GM21723 (cell line): ENCODE measurements around the gene GNG10.
"Not testable (repeated sequence)": the region's sequence is repeated elsewhere in the genome, so short reads cannot be mapped to it uniquely, and the experiment has no call there.

Source experiments
- ATAC-seq: cut with Tn5 transposase; IDR thresholded peaks from one replicate; pipeline ENCODE4 v1.9.1; 2021; ENCODE audit warnings: mild to moderate bottlenecking, moderate library complexity; ENCODE audit not compliant: unreplicated experiment

The GNG10 gene

DNA sequence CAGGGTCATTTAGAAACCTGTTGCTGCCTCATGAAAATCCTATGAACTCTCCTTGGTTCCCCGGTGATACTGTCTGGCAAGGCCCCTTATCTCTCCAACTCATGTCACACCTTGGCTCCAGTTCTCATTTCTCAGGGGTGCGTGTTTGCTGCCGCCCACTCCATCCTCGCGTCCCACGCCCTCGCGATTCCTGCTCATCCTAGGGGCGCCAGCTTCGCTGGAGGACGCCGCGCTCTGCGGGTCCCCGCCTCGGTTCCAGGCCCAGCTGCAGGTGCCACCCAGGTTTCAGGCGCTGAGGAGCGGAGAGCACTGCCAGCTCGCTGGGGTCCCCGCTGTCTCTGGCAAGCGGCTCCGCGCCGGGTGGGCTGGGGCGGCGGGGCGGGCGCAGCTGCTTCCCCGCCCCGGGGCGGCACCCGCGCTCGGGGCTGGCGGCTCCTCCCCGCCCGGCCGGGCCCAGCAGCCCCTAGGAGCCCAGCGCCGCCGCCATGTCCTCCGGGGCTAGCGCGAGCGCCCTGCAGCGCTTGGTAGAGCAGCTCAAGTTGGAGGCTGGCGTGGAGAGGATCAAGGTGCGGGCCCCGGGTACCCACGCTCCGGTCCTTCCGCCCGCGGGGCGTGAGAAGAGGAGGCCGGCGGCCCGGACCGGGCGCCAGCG lies at the start of gene GNG10:
Gene GNG10 (plus strand): TSS at position 456 of the 652 bp plus-strand sequence. CDS start 30 bp downstream, at position 486.
- peak; percentile 91 for ATAC-seq

DNA sequence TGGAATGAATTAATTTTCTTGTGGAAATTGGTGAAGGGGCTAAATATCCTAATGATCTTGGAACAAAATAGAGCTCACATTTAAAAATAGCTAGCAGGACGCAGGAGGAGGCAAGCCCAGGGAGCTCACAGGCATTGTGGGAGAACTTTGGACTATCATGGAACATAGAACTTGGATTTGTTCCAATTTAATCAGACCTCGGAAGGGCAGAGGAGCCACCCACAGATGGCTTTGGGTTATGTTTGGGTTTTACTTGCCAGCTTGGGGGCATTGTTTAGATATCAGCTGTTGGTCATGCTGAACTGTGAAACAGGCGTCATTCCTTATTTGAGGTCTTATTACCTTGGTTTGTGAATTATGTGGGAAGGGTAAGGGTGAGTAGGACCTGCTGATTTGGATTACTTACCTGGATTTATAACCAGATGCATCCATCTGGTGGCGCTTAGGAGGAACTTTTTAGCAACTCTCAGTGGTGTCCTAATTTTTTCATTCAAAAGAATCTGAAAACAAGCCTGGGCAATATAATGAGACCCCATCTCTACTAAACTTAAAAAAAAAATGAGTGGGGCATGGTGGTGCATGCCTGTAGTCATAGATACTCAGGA lies 47.9 kb upstream of the GNG10 start:
- ATAC-seq: no peak

DNA sequence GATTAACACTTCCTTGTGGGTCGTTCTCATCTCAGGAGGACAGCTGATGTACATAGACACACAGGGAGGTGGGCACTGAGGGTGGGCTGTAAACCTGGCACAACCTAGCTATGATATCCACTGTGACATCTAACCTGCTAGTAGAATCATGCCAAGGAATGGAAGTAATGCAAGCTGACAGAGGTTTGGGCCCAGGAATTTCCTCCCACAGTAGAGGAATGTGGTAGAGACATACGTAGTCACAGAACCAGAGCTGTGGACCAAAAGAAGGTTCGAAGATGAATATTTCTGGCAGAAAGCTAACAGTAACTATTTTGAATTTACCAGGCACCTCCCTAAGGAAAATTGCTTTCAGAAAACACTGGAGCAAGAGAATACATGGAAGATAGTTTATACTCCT lies 45.5 kb upstream of the GNG10 start:
- ATAC-seq: no peak

DNA sequence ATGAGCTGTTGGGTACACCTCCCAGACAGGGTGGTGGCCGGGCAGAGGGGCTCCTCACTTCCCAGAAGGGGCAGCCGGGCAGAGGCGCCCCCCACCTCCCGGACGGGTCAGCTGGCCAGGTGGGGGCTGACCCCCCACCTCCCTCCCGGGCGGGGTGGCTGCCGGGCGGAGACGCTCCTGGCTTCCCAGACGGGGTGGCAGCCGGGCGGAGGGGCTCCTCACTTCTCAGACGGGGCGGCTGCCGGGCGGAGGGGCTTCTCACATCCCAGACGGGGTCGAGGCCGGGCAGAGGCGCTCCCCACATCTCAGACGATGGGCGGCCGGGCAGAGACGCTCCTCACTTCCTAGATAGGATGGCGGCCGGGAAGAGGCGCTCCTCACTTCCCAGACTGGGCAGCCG lies 44.1 kb upstream of the GNG10 start:
- ATAC-seq: not testable (repeated sequence)

DNA sequence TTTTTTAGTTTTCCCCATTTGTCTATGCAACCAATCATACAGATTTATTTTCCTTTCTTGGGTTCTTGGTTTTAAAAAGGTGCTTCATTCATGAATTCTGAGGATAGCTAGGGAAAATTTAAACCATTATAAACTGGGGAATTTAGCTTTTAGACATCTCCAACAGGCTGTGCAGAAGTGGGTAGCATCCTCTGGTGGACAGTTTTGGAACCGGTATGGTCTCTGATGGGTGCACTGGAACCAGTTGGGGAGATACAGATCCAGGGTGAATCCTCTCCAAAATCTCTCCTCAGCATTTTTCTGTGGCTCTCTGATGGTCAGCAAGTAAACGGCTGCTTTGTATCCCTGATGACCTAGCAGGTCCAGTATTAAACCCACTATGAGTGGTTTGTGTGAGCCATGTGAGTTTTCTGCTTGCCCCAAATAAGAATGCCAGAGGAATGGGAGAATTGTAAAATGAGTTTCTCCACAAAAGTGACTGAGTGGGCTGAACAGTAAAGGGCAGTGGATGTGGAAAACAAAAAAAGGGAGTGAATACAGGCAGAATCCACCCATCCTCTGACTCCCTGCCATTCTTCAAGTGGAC lies 39.4 kb upstream of the GNG10 start:
- ATAC-seq: peak; percentile 59

DNA sequence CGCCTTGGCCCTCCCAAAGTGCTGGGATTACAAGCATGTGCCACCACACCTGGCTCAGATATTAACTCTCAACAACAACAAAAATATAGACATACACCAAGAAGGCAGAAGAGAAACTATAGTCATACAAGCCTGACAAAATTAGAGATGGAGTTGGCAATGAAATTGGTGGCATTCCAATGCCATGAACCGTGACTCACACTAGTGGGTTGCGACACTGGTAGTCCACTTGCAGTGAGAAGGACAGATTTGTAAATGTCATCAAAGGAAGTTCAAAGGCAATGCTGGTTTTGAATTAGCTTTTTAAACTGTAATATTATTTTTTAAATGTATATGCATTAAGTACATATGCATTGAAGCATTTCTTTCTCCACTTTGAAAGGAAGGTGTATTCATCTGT lies 38.8 kb upstream of the GNG10 start:
- ATAC-seq: no peak

DNA sequence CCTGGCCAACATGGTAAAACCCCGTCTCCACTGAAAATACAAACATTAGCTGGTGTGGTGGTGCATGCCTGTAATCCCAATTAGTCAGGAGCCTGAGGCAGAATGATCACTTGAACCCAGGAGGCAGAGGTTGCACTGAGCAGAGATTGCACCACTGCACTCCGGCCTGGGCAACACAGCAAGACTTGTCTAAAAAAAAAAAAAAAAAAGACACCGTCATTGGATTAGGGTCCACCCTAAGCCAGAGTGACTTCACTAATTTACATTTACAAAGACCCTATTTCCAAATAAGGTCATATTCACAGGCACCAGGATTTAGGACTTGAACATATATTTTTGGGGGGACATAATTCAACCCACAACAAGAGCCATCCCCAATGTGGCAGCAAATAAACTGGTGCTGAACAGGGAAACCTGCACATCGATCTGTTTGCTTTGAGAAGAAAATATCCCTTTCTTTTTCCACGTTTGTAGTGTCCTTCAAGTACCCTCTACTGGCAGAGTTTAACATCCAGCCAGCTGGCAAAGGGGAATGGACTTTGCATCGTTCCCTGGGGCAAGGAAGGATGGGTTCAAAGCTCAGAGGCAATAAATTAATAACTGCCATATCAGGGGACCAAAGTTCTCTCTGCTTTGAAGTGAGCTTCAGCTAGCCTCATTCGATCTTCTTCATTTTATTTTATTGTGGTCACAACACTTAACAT lies 34.0 kb upstream of the GNG10 start:
- ATAC-seq: no peak

DNA sequence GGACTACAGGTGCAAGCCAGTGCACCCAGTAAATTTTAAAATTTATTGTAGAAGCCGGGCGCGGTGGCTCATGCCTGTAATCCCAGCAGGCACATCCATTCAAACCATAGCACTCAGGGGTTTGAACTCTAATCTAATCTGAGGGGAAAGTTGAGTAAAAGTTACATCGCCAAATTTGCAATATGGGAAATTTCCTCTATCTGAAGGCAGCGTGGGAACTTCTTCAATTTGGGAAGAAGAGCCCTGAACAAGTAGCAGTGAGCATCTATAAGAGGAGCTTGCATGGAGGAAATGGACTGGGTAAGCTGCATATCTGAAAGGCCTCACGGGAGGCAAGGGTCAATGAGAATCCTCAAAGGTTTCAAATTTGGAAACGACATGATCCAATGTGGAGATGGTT lies 33.0 kb upstream of the GNG10 start:
- ATAC-seq: no peak

DNA sequence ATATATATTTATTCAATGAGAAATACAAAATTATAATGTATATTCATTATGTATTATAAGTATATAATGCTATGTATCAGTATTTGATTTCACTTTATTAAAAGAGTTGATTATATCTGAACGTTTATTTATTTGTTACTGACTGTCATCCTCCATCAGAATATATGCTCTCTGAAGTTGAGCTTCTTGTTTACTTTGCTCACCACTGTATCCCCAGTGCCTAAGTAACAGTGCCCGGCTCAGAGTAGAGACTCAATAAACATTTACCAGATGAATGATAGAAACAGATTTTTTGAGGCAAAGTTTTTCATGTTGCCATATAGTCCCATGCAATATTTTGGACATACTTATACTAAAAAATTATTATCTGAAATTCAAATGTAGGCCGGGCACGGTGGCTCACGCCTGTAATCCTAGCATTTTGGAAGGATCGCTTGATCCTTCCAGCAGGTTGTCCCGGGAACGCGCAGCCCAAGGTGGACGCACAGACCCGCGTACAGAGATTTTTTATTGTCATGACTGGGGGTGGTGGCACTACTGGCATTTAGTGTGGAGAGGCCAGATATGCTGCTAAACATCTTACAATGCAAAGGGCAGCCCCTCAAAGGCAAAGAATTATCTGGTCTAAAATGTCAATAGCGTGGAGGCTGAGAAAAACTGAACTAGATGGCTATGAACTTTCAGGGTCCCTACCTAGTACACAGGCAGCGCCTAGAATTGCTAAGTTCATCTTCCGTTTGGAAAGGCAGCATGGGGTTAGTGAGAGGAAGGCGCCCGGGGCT lies 31.0 kb upstream of the GNG10 start:
- ATAC-seq: peak; percentile 37

DNA sequence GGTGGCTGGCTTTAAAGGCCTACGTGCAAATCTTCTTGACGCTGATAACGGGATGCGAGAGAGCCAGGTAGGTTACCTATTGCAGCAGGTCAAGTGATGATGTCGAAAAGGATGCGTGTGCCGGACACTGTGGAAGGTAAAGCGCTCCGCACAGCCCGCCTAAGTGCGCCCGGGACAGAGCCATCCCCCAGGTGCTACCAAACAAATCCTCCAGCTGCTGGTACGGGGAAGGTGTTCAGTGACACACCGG lies 30.5 kb upstream of the GNG10 start:
- no peak for ATAC-seq

DNA sequence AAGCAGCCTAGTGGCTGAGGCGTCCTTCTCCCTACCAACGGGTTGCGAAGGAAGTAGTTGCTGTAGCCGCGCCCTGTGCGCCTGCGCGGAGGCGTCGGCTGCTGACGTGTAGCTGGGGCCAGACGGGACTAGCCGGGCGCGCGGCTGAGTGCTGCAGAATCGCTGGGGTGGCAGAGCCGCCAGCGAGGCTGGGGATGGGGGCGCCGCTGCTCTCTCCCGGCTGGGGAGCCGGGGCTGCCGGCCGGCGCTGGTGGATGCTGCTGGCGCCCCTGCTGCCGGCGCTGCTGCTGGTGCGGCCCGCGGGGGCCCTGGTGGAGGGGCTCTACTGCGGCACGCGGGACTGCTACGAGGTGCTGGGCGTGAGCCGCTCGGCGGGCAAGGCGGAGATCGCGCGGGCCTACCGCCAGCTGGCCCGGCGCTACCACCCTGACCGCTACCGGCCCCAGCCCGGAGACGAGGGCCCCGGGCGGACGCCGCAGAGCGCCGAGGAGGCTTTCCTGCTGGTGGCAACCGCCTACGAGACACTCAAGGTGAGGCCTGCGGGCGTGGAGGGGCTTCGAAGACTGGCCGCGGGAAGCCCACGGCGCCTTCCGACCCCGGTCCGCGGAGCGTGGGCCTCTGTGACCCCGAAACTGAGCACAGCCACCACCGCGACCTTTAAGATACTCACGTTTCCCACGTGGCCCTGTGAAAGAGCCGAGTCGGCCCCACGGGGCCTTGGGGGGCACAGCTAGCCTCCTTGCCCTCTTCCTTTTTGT lies 30.0 kb upstream of the GNG10 start, which contains the start of gene DNAJC25:
Gene DNAJC25 (plus strand): TSS at position 121 of the 758 bp plus-strand sequence. CDS start 74 bp downstream, at position 195.
- peak; percentile 98 for ATAC-seq

DNA sequence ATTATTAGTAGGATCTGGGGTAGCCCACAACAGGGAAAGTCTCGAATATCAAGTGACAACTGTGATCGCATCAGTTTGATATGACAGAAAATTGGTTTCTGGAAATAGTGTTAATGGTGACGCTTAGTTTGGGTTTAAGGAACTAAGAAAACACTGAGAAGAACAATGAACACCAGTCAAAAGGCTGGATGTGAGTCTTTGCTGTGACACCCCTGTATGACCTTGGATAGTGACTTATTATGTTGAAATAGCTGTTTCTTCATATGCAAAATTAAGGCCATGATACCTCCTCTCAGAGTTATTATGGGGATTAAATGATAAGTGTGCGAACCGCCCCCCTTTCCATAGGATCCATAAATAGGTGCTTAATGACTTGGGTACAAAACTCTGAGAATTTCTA lies 29.3 kb upstream of the GNG10 start:
- no peak for ATAC-seq

DNA sequence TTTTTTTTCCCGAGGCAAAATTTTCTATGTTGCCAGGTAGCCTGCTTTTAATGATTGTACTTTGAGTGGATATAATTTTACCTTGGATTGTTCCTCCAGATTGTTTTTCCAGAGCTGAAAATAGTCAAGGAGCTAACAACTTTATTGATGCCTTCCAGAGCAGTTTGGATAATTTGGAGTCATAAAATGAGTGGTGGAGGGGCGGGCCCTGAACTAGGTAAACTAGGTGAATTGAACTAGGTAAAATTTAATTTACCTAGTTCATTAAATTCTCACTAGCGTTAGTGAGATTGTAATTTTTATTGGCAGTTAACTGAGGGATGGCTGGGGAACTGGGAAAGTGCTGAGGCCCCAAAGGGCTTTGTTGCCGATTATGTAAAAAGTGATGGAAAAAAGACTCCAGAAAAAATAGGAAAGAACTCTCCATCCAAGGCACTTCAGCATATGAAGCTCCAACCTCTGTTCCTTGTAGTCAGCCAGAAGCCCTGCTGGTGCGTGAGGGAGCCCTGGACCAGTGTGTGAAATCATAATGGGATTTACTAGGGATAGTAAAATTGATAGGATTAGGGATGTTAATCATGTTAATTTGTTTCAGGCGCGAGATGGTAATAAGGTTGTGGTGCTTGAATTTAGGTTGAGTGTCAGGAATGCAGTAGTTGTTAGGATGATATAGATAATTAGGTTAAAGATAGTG lies 28.6 kb upstream of the GNG10 start:
- ATAC-seq: no peak

DNA sequence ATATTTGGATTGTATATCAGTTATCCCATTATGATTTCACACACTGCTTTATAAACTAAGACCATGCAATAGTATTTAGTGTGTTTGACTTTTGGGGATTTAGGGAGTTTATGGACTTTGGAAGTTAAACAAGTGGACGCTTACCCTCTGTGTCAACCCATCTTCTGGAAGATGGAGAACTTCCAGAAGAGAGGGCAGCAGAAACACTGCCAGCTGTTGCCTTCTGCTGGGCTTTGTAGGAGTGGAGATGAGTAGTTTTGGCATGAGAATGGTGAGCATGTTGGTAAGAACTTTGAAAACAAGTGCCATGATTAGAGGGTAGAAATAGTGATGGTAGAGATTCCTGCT lies 28.0 kb upstream of the GNG10 start:
- ATAC-seq: no peak

DNA sequence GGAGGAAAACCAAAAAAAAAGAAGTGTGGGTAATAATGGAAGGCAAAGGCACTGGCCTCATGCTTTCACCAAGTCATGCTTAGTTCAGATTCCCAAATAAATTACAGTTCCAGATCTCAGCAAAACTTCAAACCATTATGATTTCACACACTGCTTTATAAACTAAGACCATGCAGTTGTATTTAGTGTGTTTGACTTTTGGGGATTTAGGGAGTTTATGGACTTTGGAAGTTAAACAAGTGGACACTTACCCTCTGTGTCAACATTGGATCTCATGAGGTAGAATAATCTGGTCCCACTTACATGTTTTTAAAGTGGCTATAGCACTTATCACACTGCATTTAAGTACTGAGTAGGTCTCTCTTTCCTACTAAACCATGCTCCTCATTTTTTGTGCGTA lies 26.5 kb upstream of the GNG10 start:
- ATAC-seq: no peak

DNA sequence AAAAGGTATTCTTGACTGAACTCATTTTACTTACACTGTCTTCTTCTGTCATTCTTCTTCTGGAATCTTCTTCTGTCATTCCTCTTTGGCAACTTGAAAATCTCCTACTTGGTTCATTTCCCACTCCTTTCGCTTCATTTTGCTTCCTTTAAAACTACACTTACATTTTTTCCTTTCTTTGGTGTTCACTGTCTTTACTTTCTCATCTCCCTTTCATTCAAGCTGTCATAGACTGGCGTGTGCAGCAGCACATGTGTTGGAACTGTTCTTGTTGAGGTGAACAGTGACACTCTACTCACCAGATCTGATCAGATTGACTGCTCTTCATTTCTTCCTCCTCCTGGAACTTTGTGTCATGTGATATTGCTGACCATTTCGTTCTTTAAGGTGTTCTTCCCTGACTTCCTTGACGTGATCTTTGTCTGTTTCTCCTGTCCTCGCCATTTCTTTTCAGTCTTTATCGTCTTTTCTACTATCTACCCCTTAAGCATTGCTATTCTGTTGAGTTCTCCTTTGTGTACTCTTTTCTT lies 23.9 kb upstream of the GNG10 start:
- ATAC-seq: no peak

DNA sequence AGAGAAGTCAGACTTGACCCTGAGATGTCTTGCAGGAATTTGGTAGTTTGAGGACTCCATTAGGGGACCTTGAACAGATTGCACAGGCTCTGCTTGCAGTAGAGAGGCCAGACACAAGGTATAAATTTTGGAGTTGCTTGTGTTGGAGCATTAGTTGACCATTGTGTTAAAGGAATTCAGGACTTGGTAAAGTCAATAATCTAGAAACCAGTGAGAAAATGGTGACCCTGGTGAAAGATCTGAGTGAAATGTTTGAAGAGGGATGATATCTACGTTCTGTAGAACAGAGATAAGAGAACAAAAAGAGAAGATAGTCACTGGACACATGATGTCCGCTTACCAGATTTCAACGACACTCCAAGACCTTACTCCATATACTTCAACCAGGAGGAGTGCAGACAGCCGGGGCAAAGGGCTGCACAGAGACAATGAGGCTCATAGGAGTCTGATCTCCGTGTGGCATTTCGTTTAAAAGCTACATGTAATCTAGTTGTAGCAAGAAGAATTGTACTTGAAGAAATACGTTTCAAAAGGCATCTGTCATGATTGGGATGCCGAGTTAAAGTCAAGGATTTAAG lies 17.1 kb upstream of the GNG10 start:
- ATAC-seq: no peak

DNA sequence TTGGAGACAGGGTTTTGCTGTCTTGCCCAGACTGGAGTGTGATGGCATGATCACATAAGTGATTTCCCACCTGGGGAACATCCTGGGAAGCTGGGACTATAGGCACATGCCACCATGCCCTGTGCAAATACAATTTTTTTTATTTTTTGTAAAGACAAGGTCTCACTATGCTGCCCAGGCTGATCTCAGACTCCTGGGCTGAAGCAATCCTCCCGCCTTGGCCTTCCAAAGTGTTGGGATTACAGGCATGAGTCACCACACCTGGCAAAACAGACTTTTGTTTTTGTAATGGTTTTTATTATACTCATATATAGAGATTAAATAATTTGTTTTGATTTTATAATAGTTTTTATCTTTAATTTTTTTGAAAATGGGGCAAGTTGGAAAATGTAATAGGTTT lies 15.6 kb upstream of the GNG10 start:
- no peak for ATAC-seq

DNA sequence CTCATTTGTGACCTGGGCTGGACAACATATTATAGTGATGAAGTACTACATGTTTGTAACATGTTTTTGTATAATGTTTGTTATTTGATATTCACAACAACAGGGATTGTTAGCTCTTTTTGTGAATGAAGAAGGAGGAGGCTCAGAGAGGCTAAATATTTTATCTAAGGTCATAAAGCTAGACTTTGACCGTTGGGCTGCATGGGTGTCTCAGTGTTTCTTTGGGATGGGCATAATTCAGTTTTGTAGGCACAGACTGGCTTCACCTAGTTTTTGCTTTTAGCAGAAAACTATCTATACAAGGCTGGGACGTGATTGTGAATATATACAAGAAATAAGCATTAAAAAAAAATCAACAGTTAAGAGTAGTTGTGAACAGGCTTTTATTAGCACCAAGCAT lies 15.0 kb upstream of the GNG10 start:
- no peak for ATAC-seq

DNA sequence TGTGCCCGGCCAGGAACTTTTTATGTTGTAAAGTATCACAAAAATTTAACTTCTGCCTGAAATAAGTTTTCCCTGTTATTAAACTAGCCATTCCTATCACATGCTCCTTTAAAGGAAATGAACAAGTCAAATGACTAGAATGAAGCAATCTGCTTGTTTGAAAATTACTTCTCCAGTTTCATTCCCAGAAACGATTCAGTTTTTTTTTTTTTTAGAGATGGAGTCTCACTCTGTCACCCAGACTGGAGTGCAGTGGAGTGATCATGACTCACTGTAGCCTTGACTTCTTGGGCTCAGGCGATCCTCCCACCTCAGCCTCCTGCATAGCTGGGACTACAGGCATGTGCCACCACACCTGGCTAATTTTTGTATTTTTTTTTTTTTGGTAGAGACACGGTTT lies 13.3 kb upstream of the GNG10 start:
- ATAC-seq: no peak
